Measurements from ENCODE around the gene ARHGAP4. TPM values are rescaled to one million over a fixed set of nuclear protein-coding genes. Genes with fewer than 3 reads are reported as not detected.

Gene ARHGAP4
- total and polyA plus RNA-seq, 2 donors (not counting 1 experiment from before 2014, with no cell fraction given), result 0.51 to 1.5 TPM

GRCh38 chrX:153960077-153960476 is 34.0 kb upstream of the ARHGAP4 start:
- no peak for DNase-seq (ENCODE audit: low read depth in 2 of 2)
- no peak overlapping the region for H3K9ac ChIP-seq (ENCODE audit: insufficient read depth, low read length)
- no peaks in the 10 kb centered on the region for H3K4me1 ChIP-seq (ENCODE audit: control insufficient read depth, extremely low read depth, insufficient read depth, low read length)
- peaks cover 41% of the 10 kb centered on the region for H3K36me3 ChIP-seq (ENCODE audit: control insufficient read depth, insufficient read depth, low read length)
- TF ChIP-seq CTCF (conservative IDR thresholded peaks at IDR 0.05 in 1 of 2, IDR thresholded peaks at IDR 0.05 in 1 of 2; ENCODE audit: low read depth in 1 of 2, low read length in 2 of 2) (no peak), EZH2 (IDR thresholded peaks at IDR 0.05; ENCODE audit: low read length, missing control alignments) (no peak)
- peaks cover 25% of the 10 kb centered on the region for H3K79me2 ChIP-seq (ENCODE audit: control insufficient read depth, insufficient read depth, low read length)
- H4K20me1 ChIP-seq (ENCODE audit: control insufficient read depth, extremely low read depth, insufficient read depth, low read length), result no peaks in the 10 kb centered on the region
- H2AFZ ChIP-seq (ENCODE audit: low read length), result no peak overlapping the region
- no peaks in the 10 kb centered on the region for H3K9me3 ChIP-seq (ENCODE audit: control insufficient read depth, insufficient read depth, low read depth, low read length)
- H3K27me3 ChIP-seq (ENCODE audit: control insufficient read depth, insufficient read depth, low read length), result no peaks in the 10 kb centered on the region
- H3K4me3 ChIP-seq (replicated peaks in 1 of 4; ENCODE audit: control extremely low read depth in 1 of 4, insufficient read depth in 1 of 4, low read depth in 3 of 4, low read length in 4 of 4), result no peak overlapping the region
- H3K27ac ChIP-seq (ENCODE audit: insufficient read depth, low read length), result no peak overlapping the region
- no peak overlapping the region for H3K4me2 ChIP-seq (ENCODE audit: extremely low read depth, insufficient read depth, low read length)

GRCh38 chrX:153959649-153960048 is 33.6 kb upstream of the ARHGAP4 start:
- no peaks in the 10 kb centered on the region for H4K20me1 ChIP-seq (ENCODE audit: control insufficient read depth, extremely low read depth, insufficient read depth, low read length)
- no peak overlapping the region for H3K4me3 ChIP-seq (replicated peaks in 1 of 4; ENCODE audit: control extremely low read depth in 1 of 4, insufficient read depth in 1 of 4, low read depth in 3 of 4, low read length in 4 of 4)
- no peaks in the 10 kb centered on the region for H3K9me3 ChIP-seq (ENCODE audit: control insufficient read depth, insufficient read depth, low read depth, low read length)
- no peaks in the 10 kb centered on the region for H3K27me3 ChIP-seq (ENCODE audit: control insufficient read depth, insufficient read depth, low read length)
- H2AFZ ChIP-seq (ENCODE audit: low read length), result no peak overlapping the region
- peaks cover 45% of the 10 kb centered on the region for H3K36me3 ChIP-seq (ENCODE audit: control insufficient read depth, insufficient read depth, low read length)
- H3K79me2 ChIP-seq (ENCODE audit: control insufficient read depth, insufficient read depth, low read length), result peaks cover 20% of the 10 kb centered on the region
- no peak overlapping the region for H3K9ac ChIP-seq (ENCODE audit: insufficient read depth, low read length)
- no peak overlapping the region for H3K27ac ChIP-seq (ENCODE audit: insufficient read depth, low read length)
- no peak for DNase-seq (ENCODE audit: low read depth in 2 of 2)
- no peaks in the 10 kb centered on the region for H3K4me1 ChIP-seq (ENCODE audit: control insufficient read depth, extremely low read depth, insufficient read depth, low read length)
- TF ChIP-seq EZH2 (IDR thresholded peaks at IDR 0.05; ENCODE audit: low read length, missing control alignments) (no peak), CTCF (conservative IDR thresholded peaks at IDR 0.05 in 1 of 2, IDR thresholded peaks at IDR 0.05 in 1 of 2; ENCODE audit: low read depth in 1 of 2, low read length in 2 of 2) (no peak)
- no peak overlapping the region for H3K4me2 ChIP-seq (ENCODE audit: extremely low read depth, insufficient read depth, low read length)

GRCh38 chrX:153958605-153959004 is 32.5 kb upstream of the ARHGAP4 start:
- no peaks in the 10 kb centered on the region for H3K9me3 ChIP-seq (ENCODE audit: control insufficient read depth, insufficient read depth, low read depth, low read length)
- no peak for TF ChIP-seq EZH2 (IDR thresholded peaks at IDR 0.05; ENCODE audit: low read length, missing control alignments)
- no peak for TF ChIP-seq CTCF (conservative IDR thresholded peaks at IDR 0.05 in 1 of 2, IDR thresholded peaks at IDR 0.05 in 1 of 2; ENCODE audit: low read depth in 1 of 2, low read length in 2 of 2)
- no peak for DNase-seq (ENCODE audit: low read depth in 2 of 2)
- no peaks in the 10 kb centered on the region for H3K4me1 ChIP-seq (ENCODE audit: control insufficient read depth, extremely low read depth, insufficient read depth, low read length)
- H3K4me3 ChIP-seq (replicated peaks in 1 of 4; ENCODE audit: control extremely low read depth in 1 of 4, insufficient read depth in 1 of 4, low read depth in 3 of 4, low read length in 4 of 4), result no peak overlapping the region
- no peak overlapping the region for H2AFZ ChIP-seq (ENCODE audit: low read length)
- no peaks in the 10 kb centered on the region for H3K27me3 ChIP-seq (ENCODE audit: control insufficient read depth, insufficient read depth, low read length)
- H4K20me1 ChIP-seq (ENCODE audit: control insufficient read depth, extremely low read depth, insufficient read depth, low read length), result no peaks in the 10 kb centered on the region
- no peak overlapping the region for H3K4me2 ChIP-seq (ENCODE audit: extremely low read depth, insufficient read depth, low read length)
- H3K36me3 ChIP-seq (ENCODE audit: control insufficient read depth, insufficient read depth, low read length), result peaks cover 52% of the 10 kb centered on the region
- H3K79me2 ChIP-seq (ENCODE audit: control insufficient read depth, insufficient read depth, low read length), result peaks cover 11% of the 10 kb centered on the region
- no peak overlapping the region for H3K27ac ChIP-seq (ENCODE audit: insufficient read depth, low read length)
- H3K9ac ChIP-seq (ENCODE audit: insufficient read depth, low read length), result no peak overlapping the region

All from fibroblast of lung (primary cell).